Measurements from ENCODE around the gene FAM117B.

FAM117B gene

GRCh38 chr2:202749477-202749876, 114.7 kb downstream of the FAM117B start:
- H3K27ac ChIP-seq, result no peak overlapping the region
- TF ChIP-seq, protein P1, sequence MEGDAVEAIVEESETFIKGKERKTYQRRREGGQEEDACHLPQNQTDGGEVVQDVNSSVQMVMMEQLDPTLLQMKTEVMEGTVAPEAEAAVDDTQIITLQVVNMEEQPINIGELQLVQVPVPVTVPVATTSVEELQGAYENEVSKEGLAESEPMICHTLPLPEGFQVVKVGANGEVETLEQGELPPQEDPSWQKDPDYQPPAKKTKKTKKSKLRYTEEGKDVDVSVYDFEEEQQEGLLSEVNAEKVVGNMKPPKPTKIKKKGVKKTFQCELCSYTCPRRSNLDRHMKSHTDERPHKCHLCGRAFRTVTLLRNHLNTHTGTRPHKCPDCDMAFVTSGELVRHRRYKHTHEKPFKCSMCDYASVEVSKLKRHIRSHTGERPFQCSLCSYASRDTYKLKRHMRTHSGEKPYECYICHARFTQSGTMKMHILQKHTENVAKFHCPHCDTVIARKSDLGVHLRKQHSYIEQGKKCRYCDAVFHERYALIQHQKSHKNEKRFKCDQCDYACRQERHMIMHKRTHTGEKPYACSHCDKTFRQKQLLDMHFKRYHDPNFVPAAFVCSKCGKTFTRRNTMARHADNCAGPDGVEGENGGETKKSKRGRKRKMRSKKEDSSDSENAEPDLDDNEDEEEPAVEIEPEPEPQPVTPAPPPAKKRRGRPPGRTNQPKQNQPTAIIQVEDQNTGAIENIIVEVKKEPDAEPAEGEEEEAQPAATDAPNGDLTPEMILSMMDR (conservative IDR thresholded peaks at IDR 0.05), result no peak
- no peak for TF ChIP-seq ZFX (IDR thresholded peaks at IDR 0.05)

- no peak overlapping the region for H3K27ac ChIP-seq
- TF ChIP-seq, protein P1 (conservative IDR thresholded peaks at IDR 0.05), result no peak
- no peak for TF ChIP-seq ZFX (IDR thresholded peaks at IDR 0.05)
These were observed 116.1 kb downstream of the FAM117B start for GRCh38 chr2:202750763-202751427.

DNA sequence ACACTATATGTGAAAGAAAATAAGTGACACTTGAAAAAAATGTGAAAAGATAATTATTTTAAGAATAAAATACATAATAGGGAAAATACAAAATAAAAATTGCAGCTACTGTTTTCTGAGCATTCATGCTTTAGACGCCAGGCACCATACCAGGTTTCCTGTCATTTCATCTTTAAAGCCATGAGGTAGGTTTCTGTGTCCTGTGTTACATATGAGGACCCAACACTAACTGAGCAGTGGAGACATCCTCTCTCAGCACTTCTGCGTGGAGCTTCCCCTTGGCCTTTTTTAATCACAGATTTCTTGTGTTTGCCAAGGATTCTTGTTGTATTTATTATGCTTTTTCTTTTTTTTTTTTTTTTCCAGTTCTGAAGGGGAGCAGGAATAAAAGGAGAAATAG, 117.3 kb downstream of the FAM117B start:
- TF ChIP-seq, protein P1 (conservative IDR thresholded peaks at IDR 0.05), result no peak
- no peak for TF ChIP-seq ZFX (IDR thresholded peaks at IDR 0.05)
- H3K27ac ChIP-seq, result no peak overlapping the region

GRCh38 chr2:202754936-202755335, 120.2 kb downstream of the FAM117B start:
- H3K27ac ChIP-seq, result no peak overlapping the region
- TF ChIP-seq, protein P1 (conservative IDR thresholded peaks at IDR 0.05), result no peak
- TF ChIP-seq ZFX (IDR thresholded peaks at IDR 0.05), result no peak

GRCh38 chr2:202756598-202756997, 121.8 kb downstream of the FAM117B start:
- TF ChIP-seq ZFX (IDR thresholded peaks at IDR 0.05), result no peak
- TF ChIP-seq, protein P1 (conservative IDR thresholded peaks at IDR 0.05), result no peak
- H3K27ac ChIP-seq, result no peak overlapping the region

DNA sequence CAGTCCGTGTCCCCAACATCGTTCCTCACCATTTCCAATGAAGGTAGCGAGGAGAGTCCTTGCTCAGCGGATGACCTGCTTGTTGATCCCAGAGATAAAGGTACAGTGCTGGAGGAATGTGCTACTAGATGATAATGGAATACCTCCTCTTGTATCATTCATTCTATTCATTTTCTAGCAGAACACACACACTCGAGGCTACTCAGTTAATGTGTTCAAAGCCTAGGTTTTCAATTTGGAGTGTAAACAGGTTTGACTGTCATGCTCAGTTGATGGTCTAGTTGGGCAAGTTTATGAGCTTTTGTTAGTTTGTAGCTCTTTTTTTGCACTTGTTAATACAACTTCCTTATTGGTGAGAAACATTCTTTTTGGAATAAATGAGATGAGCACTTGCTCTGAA, 122.6 kb downstream of the FAM117B start:
- H3K27ac ChIP-seq, result no peak overlapping the region; the same call in 1 of the 2 replicates

DNA sequence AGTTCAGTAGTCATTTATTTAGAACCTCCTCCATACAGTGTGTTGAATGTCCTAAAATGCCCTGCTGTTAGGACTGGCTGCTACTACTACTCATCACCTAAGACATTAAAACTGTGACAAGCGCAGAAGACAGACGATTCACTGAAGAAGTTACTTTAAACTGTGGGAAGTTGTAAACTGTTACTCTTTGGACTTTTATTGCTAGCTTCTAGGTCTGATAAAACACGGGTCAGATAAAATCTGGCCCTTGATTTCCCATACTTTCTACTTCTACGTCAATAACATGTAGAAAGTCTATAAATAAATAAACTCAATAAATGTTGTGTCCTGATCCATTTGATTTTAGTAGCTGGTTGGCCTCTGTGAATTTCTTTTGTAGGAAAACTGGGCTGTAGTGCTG, 123.4 kb downstream of the FAM117B start:
- TF ChIP-seq, protein P1 (conservative IDR thresholded peaks at IDR 0.05), result no peak
- TF ChIP-seq ZFX (IDR thresholded peaks at IDR 0.05), result no peak
- no peak overlapping the region for H3K27ac ChIP-seq

More for the DNA sequence above, 122.6 kb downstream of the FAM117B start:
- TF ChIP-seq, protein P1 (conservative IDR thresholded peaks at IDR 0.05), result no peak
- TF ChIP-seq ZFX (IDR thresholded peaks at IDR 0.05), result no peak

Data from C4-2B (cell line).